Measurements from ENCODE around the gene RSRC1.
"Not testable (repeated sequence)": the region's sequence is repeated elsewhere in the genome, so short reads cannot be mapped to it uniquely, and the experiment has no call there.

Gene RSRC1

GRCh38 chr3:158407844-158408517 is 298.1 kb downstream of the RSRC1 start:
- no peaks in the 10 kb centered on the region for H3K27me3 ChIP-seq (ENCODE audit: insufficient read depth, low read length)
- no peak overlapping the region for H3K9ac ChIP-seq (ENCODE audit: low read depth, low read length)
- no peaks in the 10 kb centered on the region for H3K36me3 ChIP-seq (ENCODE audit: insufficient read depth, low read length)
- no peaks in the 10 kb centered on the region for H3K9me3 ChIP-seq (ENCODE audit: insufficient read depth, low read depth, low read length)
- H3K4me3 ChIP-seq (ENCODE audit: low read length), result no peak overlapping the region
- no peak overlapping the region for H3K27ac ChIP-seq (ENCODE audit: low read depth, low read length)
- WGBS, result 85% methylated on average over 3 of the region's 4 CpGs
- peaks cover 10% of the 10 kb centered on the region; the same call in 1 of the 2 replicates for H3K4me1 ChIP-seq (ENCODE audit: insufficient read depth, low read length)

GRCh38 chr3:158408518-158408897 is 298.6 kb downstream of the RSRC1 start:
- H3K4me3 ChIP-seq (ENCODE audit: low read length); H3K36me3 ChIP-seq (ENCODE audit: insufficient read depth, low read length); H3K27ac ChIP-seq (ENCODE audit: low read depth, low read length); H3K4me1 ChIP-seq (ENCODE audit: insufficient read depth, low read length); H3K9me3 ChIP-seq (ENCODE audit: insufficient read depth, low read depth, low read length); H3K27me3 ChIP-seq (ENCODE audit: insufficient read depth, low read length); H3K9ac ChIP-seq (ENCODE audit: low read depth, low read length): not testable (repeated sequence)
- 99% methylated on average over 5 of the region's 5 CpGs for WGBS

- H3K9me3 ChIP-seq (ENCODE audit: insufficient read depth, low read depth, low read length), result no peaks in the 10 kb centered on the region
- no peaks in the 10 kb centered on the region for H3K36me3 ChIP-seq (ENCODE audit: insufficient read depth, low read length)
- no peaks in the 10 kb centered on the region for H3K4me1 ChIP-seq (ENCODE audit: insufficient read depth, low read length)
- H3K27ac ChIP-seq (ENCODE audit: low read depth, low read length), result no peak overlapping the region
- no peak overlapping the region for H3K9ac ChIP-seq (ENCODE audit: low read depth, low read length)
- H3K4me3 ChIP-seq (ENCODE audit: low read length), result no peak overlapping the region
- no peaks in the 10 kb centered on the region for H3K27me3 ChIP-seq (ENCODE audit: insufficient read depth, low read length)
Observed at GRCh38 chr3:158418035-158418434, 308.1 kb downstream of the RSRC1 start.

DNA sequence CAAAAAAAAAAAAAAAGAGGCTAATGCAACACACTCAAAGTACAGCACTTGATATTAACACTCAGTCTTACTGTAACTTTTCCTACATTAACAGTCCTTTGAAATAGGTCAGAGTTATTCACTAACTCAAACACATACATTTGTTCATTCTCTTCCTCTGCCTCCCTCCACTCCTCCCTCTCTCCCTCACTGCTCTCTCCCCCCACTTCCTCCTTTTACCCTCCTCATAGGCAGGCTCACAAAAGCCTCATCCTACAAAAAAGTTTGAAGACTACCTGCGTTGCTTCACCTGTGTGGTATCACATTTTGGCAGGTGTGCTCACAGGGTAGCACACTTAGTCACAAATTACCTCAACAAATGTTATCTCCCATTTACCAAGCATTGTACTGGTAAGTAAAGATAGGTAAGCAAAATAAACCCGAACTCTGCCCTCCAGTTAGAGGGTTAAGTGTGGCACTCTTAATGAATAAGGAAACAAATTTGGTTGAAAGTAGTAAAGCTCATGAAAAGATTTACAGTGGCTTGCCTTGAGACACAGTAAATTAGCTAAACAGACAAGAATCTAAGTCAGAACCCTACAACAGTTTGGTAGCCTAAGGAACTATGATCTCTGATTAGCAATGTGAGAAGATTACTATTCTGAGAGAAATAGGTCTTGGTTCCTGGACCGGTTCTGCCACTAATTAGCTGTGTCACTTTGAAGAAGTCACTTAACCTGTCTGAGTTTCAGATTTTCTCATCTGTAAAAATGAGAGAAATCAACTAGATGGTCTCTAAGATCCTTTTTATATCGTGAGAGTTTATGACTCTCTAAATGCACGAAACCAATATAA is 310.1 kb downstream of the RSRC1 start:
- Histone ChIP-seq H3K27ac (ENCODE audit: low read depth, low read length) (no peak overlapping the region), H3K9ac (ENCODE audit: low read depth, low read length) (no peak overlapping the region), H3K9me3 (ENCODE audit: insufficient read depth, low read depth, low read length) (no peaks in the 10 kb centered on the region), H3K4me1 (ENCODE audit: insufficient read depth, low read length) (no peaks in the 10 kb centered on the region), H3K4me3 (ENCODE audit: low read length) (no peak overlapping the region), H3K36me3 (ENCODE audit: insufficient read depth, low read length) (no peaks in the 10 kb centered on the region), H3K27me3 (ENCODE audit: insufficient read depth, low read length) (no peaks in the 10 kb centered on the region)
- 86% methylated on average over 4 of the region's 5 CpGs for WGBS

GRCh38 chr3:158420654-158421396 is 310.9 kb downstream of the RSRC1 start:
- Histone ChIP-seq H3K27me3 (ENCODE audit: insufficient read depth, low read length) (no peaks in the 10 kb centered on the region), H3K27ac (ENCODE audit: low read depth, low read length) (no peak overlapping the region), H3K4me3 (ENCODE audit: low read length) (no peak overlapping the region), H3K9ac (ENCODE audit: low read depth, low read length) (no peak overlapping the region), H3K9me3 (ENCODE audit: insufficient read depth, low read depth, low read length) (no peaks in the 10 kb centered on the region), H3K4me1 (ENCODE audit: insufficient read depth, low read length) (no peaks in the 10 kb centered on the region), H3K36me3 (ENCODE audit: insufficient read depth, low read length) (no peaks in the 10 kb centered on the region)
- 94% methylated on average over 3 of the region's 3 CpGs for WGBS

GRCh38 chr3:158430448-158430847 is 320.6 kb downstream of the RSRC1 start:
- Histone ChIP-seq H3K9me3 (ENCODE audit: insufficient read depth, low read depth, low read length) (no peaks in the 10 kb centered on the region), H3K4me3 (ENCODE audit: low read length) (no peak overlapping the region), H3K36me3 (ENCODE audit: insufficient read depth, low read length) (no peaks in the 10 kb centered on the region), H3K27ac (ENCODE audit: low read depth, low read length) (no peak overlapping the region), H3K9ac (ENCODE audit: low read depth, low read length) (no peak overlapping the region), H3K27me3 (ENCODE audit: insufficient read depth, low read length) (no peaks in the 10 kb centered on the region), H3K4me1 (ENCODE audit: insufficient read depth, low read length) (no peaks in the 10 kb centered on the region)
- WGBS, result 100% methylated on average over 1 of the region's 1 CpG

GRCh38 chr3:158430968-158431367 is 321.1 kb downstream of the RSRC1 start:
- H3K36me3 ChIP-seq (ENCODE audit: insufficient read depth, low read length), result no peaks in the 10 kb centered on the region
- H3K4me1 ChIP-seq (ENCODE audit: insufficient read depth, low read length), result no peaks in the 10 kb centered on the region
- H3K27ac ChIP-seq (ENCODE audit: low read depth, low read length), result no peak overlapping the region
- H3K4me3 ChIP-seq (ENCODE audit: low read length), result no peak overlapping the region
- no peak overlapping the region for H3K9ac ChIP-seq (ENCODE audit: low read depth, low read length)
- no peaks in the 10 kb centered on the region for H3K27me3 ChIP-seq (ENCODE audit: insufficient read depth, low read length)
- no peaks in the 10 kb centered on the region for H3K9me3 ChIP-seq (ENCODE audit: insufficient read depth, low read depth, low read length)

DNA sequence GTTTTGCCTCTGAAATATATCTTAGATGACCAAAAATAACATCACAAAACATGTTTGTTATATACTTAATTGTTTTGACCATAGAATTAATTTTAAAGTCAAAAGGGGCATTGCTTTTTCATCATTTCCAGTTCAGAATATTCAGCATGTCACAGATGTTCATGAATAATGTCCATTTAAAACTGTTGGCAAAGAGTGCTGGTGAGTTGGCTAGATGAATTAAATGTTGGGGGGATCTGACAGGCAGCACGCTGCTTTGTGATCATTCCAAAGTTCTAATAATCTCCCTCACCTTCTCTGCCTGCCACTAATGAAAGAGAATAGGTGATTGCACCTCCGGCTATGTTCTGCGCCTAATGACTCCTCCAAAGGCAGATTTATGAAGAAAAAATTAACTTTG is 321.9 kb downstream of the RSRC1 start:
- no peaks in the 10 kb centered on the region for H3K4me1 ChIP-seq (ENCODE audit: insufficient read depth, low read length)
- WGBS, result 94% methylated on average over 2 of the region's 3 CpGs

DNA sequence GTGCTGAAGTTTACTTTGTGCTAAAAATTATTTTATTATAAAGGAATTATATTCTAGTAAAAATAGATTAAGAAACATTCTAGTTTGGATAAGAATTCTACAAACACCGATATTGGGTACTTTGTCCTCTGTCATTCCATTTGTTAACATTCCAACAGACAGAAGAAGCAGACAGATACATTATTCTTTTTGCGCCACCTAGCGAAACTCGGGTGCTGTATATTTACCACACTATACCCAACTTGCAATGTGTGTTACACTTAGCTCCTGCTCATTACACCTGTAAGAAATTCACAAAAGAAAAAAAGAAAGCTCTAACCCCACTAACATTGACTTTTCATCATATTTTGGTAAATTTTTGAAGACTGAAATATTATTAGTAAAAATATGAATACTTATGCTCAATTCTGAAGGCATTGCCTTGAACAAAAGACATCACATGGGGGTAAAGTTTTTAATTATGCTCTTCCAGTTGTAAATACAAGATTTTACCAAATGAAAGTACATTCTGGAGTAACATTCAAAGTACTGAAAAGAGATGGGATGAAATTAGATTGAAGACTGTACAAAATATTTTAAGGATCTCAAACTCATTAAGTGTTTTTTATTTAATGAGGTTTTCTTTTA is 324.6 kb downstream of the RSRC1 start:
- no peaks in the 10 kb centered on the region for H3K36me3 ChIP-seq (ENCODE audit: insufficient read depth, low read length)
- H3K4me3 ChIP-seq (ENCODE audit: low read length), result no peak overlapping the region
- no peaks in the 10 kb centered on the region for H3K9me3 ChIP-seq (ENCODE audit: insufficient read depth, low read depth, low read length)
- no peak overlapping the region for H3K9ac ChIP-seq (ENCODE audit: low read depth, low read length)
- no peaks in the 10 kb centered on the region for H3K4me1 ChIP-seq (ENCODE audit: insufficient read depth, low read length)
- no peak overlapping the region for H3K27ac ChIP-seq (ENCODE audit: low read depth, low read length)
- 14% methylated on average over 4 of the region's 4 CpGs for WGBS
- H3K27me3 ChIP-seq (ENCODE audit: insufficient read depth, low read length), result no peaks in the 10 kb centered on the region

More for the DNA sequence above, 321.9 kb downstream of the RSRC1 start:
- Histone ChIP-seq H3K4me3 (ENCODE audit: low read length) (no peak overlapping the region), H3K9me3 (ENCODE audit: insufficient read depth, low read depth, low read length) (no peaks in the 10 kb centered on the region), H3K27me3 (ENCODE audit: insufficient read depth, low read length) (no peaks in the 10 kb centered on the region), H3K9ac (ENCODE audit: low read depth, low read length) (no peak overlapping the region), H3K27ac (ENCODE audit: low read depth, low read length) (no peak overlapping the region), H3K36me3 (ENCODE audit: insufficient read depth, low read length) (no peaks in the 10 kb centered on the region)

DNA sequence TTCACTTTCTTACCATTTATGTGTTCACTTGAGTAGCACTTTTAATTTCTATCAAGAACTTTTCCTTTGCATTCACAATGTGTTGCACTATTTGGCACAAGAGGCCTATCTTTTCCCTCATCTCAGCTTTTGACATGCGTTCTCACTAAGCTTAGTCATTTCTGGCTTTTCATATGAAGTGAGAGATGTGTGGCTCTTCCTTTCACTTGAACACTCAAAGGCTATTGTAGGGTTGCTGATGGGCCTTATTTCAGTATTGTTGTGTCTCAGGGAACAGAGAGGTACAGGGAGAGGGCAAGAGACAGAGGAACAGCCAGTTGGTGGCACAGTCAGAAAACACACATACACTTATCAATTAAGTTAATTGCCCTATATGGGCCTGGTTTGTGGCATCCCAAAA is 333.7 kb downstream of the RSRC1 start:
- Histone ChIP-seq H3K4me1 (ENCODE audit: insufficient read depth, low read length) (no peaks in the 10 kb centered on the region), H3K4me3 (ENCODE audit: low read length) (no peak overlapping the region), H3K9ac (ENCODE audit: low read depth, low read length) (no peak overlapping the region), H3K9me3 (ENCODE audit: insufficient read depth, low read depth, low read length) (no peaks in the 10 kb centered on the region), H3K27me3 (ENCODE audit: insufficient read depth, low read length) (no peaks in the 10 kb centered on the region), H3K36me3 (ENCODE audit: insufficient read depth, low read length) (no peaks in the 10 kb centered on the region), H3K27ac (ENCODE audit: low read depth, low read length) (no peak overlapping the region)
- WGBS, result 92% methylated on average over 1 of the region's 1 CpG

DNA sequence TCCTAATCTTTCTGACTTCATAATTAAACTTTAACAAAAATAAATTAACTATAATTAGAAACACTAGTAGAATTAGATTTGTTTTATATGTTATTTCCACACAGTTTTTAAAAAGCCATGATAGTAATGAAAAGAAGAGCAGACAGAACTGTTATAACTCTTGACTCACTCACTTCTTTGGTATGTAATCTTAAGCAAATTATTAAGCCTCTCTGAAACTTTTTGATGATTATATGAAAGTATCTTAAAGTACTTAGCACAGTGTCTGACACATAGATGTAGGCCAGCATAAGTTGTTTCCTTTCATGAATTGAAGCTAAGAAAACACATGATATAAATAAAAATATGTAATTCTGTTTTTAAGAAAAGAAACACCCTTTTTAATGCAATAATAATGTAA is 337.5 kb downstream of the RSRC1 start:
- Histone ChIP-seq H3K9ac (ENCODE audit: low read depth, low read length) (no peak overlapping the region), H3K36me3 (ENCODE audit: insufficient read depth, low read length) (no peaks in the 10 kb centered on the region), H3K27me3 (ENCODE audit: insufficient read depth, low read length) (no peaks in the 10 kb centered on the region), H3K27ac (ENCODE audit: low read depth, low read length) (no peak overlapping the region), H3K4me3 (ENCODE audit: low read length) (no peak overlapping the region), H3K9me3 (ENCODE audit: insufficient read depth, low read depth, low read length) (no peaks in the 10 kb centered on the region), H3K4me1 (ENCODE audit: insufficient read depth, low read length) (no peaks in the 10 kb centered on the region)

Data from HUES64 (cell line).